ENCODE measurements around the gene STK32B.

GRCh38 chr4:5222047-5222446, 170.8 kb downstream of the STK32B start:
- TF ChIP-seq CTCF (IDR thresholded peaks at IDR 0.05), result no peak
- TF ChIP-seq POLR2A (IDR thresholded peaks at IDR 0.05), result no peak
